GM18868 (cell line): ENCODE data around the gene PCBP3.
"Not testable (repeated sequence)": the region's sequence is repeated elsewhere in the genome, so short reads cannot be mapped to it uniquely, and the experiment has no call there.

Source experiments
- ATAC-seq: cut with Tn5 transposase; IDR thresholded peaks from one replicate; pipeline ENCODE4 v1.9.1; 2021; ENCODE audit warnings: mild to moderate bottlenecking, moderate library complexity; ENCODE audit not compliant: unreplicated experiment

The PCBP3 gene

DNA sequence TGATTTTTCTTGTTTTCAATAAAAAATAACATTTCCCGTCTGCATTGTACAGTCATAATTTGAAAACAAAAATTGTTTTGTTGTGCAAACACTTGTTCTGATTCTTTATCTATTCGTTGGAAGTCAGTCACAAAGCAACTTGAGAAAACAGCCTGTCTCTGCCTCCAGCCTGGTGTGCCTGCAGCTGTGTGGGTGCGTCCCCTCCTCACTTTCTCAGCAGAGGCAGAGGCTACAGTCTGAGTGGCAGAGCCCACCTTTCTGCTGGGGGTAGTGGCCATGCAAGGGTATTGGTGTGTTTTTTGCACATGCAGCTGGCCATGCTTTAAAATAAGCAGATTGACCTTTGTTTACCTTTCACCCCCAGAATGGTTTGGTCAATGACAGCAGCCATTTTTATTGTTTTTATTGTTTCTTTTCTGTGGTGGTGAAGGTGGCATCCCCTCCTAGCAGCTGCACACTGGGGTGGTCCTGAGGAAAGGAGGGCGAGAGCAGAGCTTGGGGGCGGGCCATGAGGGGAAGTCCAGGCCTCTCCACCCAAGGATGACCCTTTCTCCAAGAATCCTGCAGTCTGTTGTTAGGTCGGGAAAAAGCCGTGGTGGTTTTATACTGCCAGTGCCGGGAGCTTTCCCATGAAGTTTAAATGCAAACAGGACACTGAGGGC, 159.6 kb downstream of the PCBP3 start:
- no peak for ATAC-seq

DNA sequence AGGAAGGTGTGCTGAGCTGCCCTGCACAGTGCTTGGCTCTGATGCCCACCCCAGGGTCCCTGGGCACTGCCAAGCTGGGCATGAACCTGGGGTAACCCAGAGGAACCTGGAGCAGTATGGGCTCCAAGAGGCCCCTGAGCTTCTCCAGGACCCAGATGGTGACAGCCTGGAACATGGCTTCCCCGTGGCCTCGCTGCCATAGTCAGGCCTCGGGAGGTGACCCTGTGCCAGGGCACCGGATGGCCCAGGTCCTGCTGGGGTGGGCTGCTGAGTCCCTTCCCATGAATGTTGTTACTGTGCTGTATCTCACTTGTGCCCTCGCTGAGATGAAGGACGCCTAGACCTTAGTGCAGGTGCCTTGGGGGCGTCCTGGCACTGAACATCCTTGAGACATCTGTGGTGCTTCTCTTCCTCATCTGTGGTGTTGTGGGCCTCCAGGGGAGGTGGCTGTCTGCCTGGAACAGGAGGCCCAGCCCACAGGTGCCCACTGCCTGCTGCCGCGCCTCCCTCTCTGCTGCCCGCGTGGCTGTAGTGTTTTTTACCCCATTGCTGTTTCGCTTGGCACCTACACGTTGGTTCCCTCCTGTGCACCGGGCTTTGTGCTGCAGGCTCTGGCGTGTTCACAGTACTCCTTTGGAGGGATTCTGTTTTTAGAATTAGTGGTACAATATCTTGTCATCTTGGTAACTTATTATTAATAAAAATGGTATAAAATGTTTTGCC, 160.3 kb downstream of the PCBP3 start:
- no peak for ATAC-seq

DNA sequence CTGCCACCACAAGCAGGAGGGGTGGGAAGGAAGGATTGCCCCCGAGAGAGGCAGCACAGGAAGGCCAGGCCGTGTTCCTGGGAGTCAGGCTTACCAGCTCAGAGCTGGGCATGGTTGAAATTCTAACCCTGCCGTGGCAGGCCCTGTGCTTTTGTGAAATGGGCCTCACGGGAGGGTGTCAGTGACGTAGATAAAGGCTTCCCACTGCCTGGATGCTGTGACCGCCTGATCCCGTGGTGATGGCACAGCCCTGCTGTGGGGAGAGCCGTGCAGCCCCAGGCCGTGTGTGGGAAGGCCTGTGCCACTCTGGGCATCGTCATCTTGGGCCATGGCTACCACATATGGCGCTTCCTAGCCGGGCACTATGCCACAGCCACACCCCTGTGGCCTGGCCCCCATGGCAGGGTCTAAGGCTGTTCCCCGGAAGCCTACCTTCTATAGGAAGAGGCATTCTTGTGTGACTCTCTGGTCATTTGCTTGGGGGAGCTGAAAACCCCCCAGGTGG, 161.3 kb downstream of the PCBP3 start:
- no peak for ATAC-seq

DNA sequence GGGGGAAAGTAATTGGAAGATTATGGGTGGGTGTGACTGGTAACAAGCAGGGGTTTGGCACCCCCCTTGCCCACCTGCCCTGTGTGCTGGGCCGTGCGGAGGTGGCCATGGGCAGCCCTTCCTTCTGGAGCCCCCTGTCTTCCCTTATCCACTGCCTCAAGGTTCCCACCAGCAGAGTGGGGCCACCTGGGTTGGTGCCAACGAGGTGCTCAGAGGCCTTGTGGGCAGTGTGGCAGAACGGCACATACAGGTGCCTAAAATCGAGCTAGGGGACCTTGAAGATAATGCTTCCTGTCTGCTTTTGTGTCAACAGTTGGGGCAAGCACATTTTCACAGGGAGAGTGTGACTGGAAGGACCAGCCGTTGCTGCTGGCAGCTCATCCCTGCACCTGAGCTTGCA, 161.8 kb downstream of the PCBP3 start:
- no peak for ATAC-seq

DNA sequence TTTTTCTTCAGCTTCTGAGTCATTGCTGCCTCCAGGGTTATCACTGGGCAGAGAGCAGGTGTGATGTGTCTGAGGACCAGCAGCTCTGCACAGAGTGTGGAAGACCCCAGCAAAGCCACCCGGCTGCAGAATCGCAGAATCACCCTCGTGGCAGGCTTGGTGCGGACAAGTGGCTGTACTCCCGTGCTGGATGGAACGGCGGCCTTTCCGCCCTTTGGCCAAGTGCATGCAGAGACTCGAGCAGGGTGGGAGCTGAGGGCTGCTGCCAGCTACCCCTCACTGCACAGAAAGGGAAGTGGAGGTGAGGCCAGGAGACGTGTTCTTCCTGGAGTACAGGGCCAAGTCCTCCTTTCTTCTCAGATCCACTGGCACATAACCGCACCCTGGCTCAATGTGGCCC, 162.5 kb downstream of the PCBP3 start:
- ATAC-seq = no peak

- not testable (repeated sequence) for ATAC-seq
Observed at GRCh38 chr21:45808663-45809062, 165.1 kb downstream of the PCBP3 start.

- ATAC-seq = no peak
Observed at GRCh38 chr21:45809421-45809820, 165.9 kb downstream of the PCBP3 start.

DNA sequence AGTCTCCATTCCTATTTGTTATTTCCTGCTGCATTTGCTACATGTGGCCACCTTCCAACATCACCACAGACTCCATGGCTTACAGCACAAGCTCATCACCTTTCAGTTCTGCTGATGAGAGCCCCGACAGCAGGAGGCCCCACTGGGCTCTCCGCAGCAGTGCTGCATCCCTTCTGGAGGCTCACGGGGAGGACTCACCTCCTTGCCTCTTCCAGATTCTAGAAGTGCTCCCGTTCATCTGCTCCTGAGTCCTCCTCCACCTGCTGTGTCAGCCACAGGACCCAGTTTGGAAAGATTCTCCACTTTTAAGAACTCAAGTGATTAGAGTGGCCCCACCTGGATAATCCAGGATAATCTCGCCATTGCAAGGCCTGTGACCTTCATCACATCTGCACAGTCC, 167.6 kb downstream of the PCBP3 start:
- ATAC-seq = no peak

DNA sequence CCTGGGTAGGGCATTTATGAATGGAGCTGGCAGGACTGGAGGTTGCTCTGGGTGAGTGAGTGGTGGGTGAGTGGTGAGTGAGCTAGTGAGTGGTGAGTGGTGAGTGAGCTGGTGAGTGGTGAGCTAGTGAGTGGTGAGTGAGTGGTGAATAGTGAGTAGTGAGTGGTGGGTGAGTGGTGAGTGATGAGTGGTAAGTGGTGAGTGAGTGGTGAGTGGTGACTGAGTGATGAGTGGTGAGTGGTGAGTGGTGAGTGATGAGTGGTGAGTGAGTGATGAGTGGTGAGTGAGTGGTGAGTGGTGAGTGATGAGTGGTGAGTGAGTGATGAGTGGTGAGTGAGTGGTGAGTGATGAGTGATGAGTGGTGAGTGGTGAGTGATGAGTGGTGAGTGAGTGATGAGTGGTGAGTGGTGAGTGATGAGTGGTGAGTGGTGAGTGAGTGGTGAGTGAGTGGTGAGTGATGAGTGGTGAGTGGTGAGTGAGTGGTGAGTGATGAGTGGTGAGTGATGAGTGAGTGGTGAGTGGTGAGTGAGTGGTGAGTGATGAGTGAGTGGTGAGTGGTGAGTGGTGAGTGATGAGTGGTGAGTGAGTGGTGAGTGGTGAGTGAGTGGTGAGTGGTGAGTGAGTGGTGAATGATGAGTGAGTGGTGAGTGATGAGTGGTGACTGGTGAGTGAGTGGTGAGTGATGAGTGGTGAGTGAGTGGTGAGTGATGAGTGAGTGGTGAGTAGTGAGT, 170.8 kb downstream of the PCBP3 start:
- not testable (repeated sequence) for ATAC-seq

DNA sequence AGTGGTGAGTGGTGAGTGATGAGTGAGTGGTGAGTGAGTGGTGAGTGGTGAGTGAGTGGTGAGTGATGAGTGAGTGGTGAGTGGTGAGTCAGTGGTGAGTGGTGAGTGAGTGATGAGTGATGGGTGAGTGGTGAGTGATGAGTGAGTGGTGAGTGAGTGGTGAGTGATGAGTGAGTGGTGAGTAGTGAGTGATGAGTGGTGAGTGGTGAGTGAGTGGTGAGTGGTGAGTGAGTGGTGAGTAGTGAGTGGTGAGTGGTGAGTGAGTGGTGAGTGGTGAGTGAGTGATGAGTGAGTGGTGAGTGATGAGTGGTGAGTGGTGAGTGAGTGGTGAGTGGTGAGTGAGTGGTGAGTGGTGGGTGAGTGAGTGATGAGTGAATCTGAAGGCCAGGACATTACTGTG, 172.3 kb downstream of the PCBP3 start:
- not testable (repeated sequence) for ATAC-seq

- no peak for ATAC-seq
Observed at GRCh38 chr21:45816794-45817193, 173.3 kb downstream of the PCBP3 start.

DNA sequence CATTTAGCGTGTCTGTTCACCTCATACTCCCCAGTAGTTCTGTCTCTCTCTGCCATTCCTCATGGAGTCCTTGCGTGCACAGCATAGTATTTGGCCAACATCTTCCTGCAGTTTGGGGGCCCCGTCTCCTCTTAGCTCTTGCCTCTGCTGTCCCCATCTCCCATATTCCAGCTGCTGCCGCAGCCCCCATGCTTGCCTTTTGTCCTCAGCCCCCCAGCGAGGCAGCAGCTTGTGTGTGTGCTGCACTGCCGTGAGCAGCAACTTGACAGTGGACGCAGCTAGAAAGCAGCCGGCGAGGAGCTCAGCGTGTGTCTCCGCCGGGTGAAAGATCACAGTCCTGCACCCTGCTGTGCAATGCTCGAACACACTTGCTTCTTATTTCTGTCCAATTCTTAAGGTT, 173.8 kb downstream of the PCBP3 start:
- ATAC-seq = no peak

DNA sequence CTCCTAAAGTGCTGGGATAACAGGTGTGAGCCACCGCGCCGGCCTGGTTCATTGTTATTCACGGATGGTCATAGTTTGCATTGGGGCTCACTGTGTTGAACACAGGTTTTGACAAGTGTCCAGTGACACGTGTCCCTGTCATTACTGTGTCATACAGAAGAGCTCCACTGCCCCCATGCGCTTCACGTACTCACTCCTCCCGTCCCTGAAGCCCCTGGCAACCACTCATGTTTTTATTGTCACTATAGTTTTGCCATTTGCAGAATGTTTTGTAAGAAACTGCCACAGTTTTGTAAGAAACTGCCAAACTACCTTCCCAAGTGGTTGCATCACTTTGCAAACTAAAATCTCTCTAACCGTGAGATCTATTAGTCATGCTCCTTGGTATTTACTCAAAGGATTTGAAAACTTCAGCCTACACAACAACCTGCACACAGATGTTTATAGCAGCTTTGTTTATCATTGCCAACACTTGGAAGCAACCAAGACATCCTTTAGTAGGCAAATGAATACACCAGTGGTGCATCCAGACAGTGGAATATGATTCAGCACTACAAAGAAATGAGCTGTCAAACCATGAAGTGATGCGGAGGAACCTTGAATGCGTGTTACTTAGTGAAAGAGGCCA, 174.9 kb downstream of the PCBP3 start:
- no peak for ATAC-seq

DNA sequence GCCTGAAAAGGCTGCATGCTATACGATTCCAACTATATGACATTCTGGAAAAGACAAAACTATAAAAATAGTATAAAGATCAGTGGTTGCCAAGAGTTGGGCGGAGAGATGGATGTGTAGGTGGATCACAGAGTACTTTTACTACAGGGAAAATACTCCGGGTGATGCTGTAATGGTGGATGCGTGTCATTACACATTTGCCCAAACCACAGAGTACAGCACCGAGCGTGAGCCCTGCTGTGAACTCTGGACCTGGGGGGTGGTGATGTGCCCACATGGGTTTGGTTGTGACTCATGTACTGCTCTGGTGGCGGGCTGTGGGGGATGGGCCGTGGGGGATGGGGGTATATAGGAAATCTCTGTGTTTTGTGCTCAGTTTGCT, 175.4 kb downstream of the PCBP3 start:
- no peak for ATAC-seq

GRCh38 chr21:45819478-45820170, 176.1 kb downstream of the PCBP3 start:
- no peak for ATAC-seq

- ATAC-seq = no peak
Observed at GRCh38 chr21:45820171-45821091, 176.9 kb downstream of the PCBP3 start.

- ATAC-seq = no peak
Observed at GRCh38 chr21:45821315-45821962, 177.9 kb downstream of the PCBP3 start.

- no peak for ATAC-seq
Observed at GRCh38 chr21:45821998-45822397, 178.5 kb downstream of the PCBP3 start.

DNA sequence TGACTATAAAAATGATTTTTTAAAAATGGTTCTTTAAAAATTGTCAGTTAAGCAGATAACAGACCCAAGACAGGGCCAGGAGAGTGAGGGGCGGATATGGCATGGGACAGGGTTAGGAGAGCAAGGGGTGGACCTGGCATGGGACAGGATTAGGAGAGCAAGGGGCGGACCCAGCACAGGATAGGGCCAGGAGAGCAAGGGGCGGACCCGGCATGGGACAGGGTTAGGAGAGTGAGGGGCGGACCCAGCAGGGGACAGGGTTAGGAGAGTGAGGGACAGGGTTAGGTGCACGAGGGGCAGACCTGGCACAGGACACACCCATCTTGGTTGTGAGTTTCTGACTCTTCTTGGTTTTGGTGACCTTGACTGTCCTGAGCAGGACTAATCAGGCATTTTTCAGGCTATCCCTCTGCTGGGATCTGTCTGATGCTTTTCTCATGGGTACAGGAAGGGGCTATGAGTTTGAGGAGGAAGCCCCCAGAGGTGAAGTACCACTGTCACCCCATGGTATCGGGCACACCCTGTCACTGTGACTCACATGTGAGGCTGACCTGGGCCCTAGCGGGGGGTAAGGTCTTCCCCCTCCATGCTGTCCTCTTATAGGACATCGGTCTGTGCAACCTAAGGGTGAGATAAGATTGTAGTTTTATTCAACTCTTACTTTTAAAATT, 179.0 kb downstream of the PCBP3 start:
- no peak for ATAC-seq
